RWPE2 (cell line): ENCODE measurements around the gene TRIP13.

Experiments
- ATAC-seq: fragments of 200-7000 bp; cut with Tn5 transposase; 3 replicates; pipeline ENCODE4 v1.9.1; 2021; ENCODE audit warnings: low read depth
- DNase-seq: peaks from one replicate; pipeline ENCODE4 v3.0.0-alpha.2; 2020; ENCODE audit warnings: low spot score
- H3K27ac ChIP-seq: fragments of 450-650 bp; 2 replicates; pipeline ENCODE4 v1.5.1; 2017; ENCODE audit warnings: mild to moderate bottlenecking; ENCODE audit not compliant: poor library complexity, severe bottlenecking
- H3K27me3 ChIP-seq: fragments of 250-450 bp; sonication (Bioruptor Pico); 2 replicates; pipeline ENCODE4 v1.5.1; 2021; ENCODE audit warnings: mild to moderate bottlenecking, moderate library complexity; ENCODE audit not compliant: insufficient read depth, poor library complexity, severe bottlenecking
- H3K36me3 ChIP-seq: fragments of 250-450 bp; sonication (Bioruptor Pico); 2 replicates; pipeline ENCODE4 v1.5.1; 2020; ENCODE audit warnings: low read depth, mild to moderate bottlenecking, moderate library complexity
- H3K4me1 ChIP-seq: fragments of 250-450 bp; sonication (Bioruptor Pico); 2 replicates; pipeline ENCODE4 v1.5.1; 2021; ENCODE audit warnings: mild to moderate bottlenecking, moderate library complexity; ENCODE audit not compliant: insufficient read depth, poor library complexity, severe bottlenecking
- H3K4me3 ChIP-seq: fragments of 250-450 bp; sonication (Bioruptor Pico); 2 replicates; pipeline ENCODE4 v1.5.1; 2021; ENCODE audit warnings: mild to moderate bottlenecking, moderate library complexity; ENCODE audit not compliant: severe bottlenecking
- H3K9me3 ChIP-seq: fragments of 250-450 bp; sonication (Bioruptor Pico); 2 replicates; pipeline ENCODE4 v1.5.1; 2021; ENCODE audit warnings: mild to moderate bottlenecking, moderate library complexity; ENCODE audit not compliant: severe bottlenecking
- TF ChIP-seq, protein P1 (sequence below): fragments of 450-650 bp; IDR thresholded peaks from one replicate; pipeline ENCODE4 v1.5.1; 2017; ENCODE audit warnings: mild to moderate bottlenecking, moderate library complexity; ENCODE audit not compliant: poor library complexity, severe bottlenecking

TRIP13 gene

DNA sequence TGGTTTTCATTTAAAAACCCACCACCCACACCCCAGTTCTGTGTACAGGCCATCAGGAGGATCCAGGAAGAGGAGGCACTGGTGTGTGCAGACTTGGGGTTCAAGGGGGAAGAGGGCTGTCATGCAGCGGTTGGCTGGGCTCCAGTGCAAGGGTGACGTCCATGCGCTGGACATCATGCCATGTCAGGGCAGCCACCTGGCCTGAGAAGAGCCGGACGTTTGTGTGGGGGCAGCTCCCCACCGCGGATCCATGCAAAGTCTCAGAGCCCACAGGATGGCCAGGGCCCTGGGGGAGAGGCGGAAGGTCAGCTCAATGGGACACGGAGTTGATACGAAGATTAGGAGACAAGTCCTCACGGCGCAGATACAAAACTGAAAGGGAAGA lies 11.1 kb upstream of the TRIP13 start:
- Histone ChIP-seq H3K27me3 (no peaks in the 10 kb centered on the region), H3K27ac (no peak overlapping the region), H3K4me3 (no peak overlapping the region), H3K9me3 (no peaks in the 10 kb centered on the region), H3K4me1 (no peaks in the 10 kb centered on the region), H3K36me3 (peaks cover 79% of the 10 kb centered on the region)
- DNase-seq, result no peak
- ATAC-seq, result no peak
- TF ChIP-seq, protein P1, sequence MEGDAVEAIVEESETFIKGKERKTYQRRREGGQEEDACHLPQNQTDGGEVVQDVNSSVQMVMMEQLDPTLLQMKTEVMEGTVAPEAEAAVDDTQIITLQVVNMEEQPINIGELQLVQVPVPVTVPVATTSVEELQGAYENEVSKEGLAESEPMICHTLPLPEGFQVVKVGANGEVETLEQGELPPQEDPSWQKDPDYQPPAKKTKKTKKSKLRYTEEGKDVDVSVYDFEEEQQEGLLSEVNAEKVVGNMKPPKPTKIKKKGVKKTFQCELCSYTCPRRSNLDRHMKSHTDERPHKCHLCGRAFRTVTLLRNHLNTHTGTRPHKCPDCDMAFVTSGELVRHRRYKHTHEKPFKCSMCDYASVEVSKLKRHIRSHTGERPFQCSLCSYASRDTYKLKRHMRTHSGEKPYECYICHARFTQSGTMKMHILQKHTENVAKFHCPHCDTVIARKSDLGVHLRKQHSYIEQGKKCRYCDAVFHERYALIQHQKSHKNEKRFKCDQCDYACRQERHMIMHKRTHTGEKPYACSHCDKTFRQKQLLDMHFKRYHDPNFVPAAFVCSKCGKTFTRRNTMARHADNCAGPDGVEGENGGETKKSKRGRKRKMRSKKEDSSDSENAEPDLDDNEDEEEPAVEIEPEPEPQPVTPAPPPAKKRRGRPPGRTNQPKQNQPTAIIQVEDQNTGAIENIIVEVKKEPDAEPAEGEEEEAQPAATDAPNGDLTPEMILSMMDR, result no peak

DNA sequence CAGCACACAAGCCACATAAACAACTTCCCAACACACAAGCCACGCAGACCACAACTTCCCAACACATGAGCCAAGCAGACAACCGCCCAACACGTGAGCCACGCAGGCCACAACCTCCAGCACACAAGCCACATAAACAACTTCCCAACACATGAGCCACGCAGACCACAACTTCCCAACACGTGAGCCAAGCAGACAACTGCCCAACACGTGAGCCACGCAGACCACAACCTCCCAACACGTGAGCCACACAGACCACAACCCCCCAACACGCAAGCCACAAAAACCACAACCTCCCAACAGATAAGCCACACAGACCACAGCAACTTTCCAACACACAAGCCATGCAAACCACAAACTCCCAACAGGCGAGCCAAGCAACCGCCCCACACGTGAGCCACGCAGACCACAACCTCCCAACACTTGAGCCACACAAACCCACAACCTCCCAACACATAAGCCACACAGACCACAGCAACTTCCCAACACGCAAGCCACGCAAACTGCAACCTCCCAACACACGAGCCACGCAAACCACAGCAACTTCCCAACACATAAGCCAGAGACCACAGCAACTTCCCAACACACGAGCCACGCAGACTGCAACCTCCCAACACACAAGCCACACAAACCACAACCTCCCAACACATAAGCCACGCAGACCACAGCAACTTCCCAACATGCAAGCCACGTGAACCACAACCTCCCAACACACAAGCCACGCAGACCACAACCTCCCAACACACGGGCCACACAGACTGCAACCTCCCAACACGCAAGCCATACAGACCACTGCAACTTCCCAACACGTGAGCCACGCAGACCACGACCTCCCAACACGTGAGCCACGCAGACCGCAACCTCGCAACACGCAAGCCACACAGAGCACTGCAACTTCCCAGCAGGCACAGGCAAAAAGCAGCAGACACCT lies 10.2 kb upstream of the TRIP13 start:
- no peak for ATAC-seq
- no peak for DNase-seq
- TF ChIP-seq, protein P1, result no peak

DNA sequence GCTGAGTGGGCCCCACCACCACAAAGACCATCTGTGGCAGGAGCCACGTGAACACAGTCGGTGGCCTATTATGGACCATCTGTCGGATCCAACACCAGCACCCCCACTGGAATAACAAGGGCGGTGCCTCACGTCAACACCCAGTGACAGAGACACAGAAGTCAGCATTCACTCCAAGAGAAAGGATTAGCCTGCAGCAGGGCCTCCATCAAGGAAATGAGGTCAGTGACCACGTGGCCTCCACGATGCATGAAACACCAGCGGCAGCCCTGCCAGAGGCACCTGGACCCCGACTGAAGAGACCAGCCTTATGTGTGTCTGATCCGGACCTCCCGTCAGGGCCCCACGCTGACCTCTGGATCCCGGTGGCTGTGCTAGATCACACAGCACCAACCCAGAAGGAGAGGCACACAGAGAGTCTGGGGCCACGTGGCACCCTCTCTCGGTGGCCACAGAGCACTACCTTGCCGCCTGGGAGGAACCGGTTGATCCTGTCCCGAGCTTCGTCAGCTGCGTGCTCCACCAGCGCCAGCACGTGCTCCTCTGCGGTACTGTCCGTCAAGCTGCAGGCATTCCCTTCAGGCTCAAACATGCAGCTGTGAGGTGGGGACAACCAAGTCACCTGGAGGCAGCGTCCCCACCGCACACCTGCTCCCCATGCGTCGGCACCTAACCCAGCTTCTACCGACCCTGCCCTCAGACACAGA lies 9.1 kb upstream of the TRIP13 start:
- H3K27me3 ChIP-seq, result no peaks in the 10 kb centered on the region
- ATAC-seq (no peak), DNase-seq (no peak)
- no peaks in the 10 kb centered on the region for H3K9me3 ChIP-seq
- TF ChIP-seq, protein P1, result no peak
- H3K36me3 ChIP-seq, result peaks cover 82% of the 10 kb centered on the region
- no peaks in the 10 kb centered on the region for H3K4me1 ChIP-seq
- no peak overlapping the region for H3K27ac ChIP-seq
- H3K4me3 ChIP-seq, result no peak overlapping the region

More for the DNA sequence above, 10.2 kb upstream of the TRIP13 start:
- Histone ChIP-seq H3K4me3 (no peak overlapping the region), H3K9me3 (no peaks in the 10 kb centered on the region), H3K36me3 (peaks cover 79% of the 10 kb centered on the region), H3K4me1 (no peaks in the 10 kb centered on the region), H3K27me3 (no peaks in the 10 kb centered on the region), H3K27ac (no peak overlapping the region)

DNA sequence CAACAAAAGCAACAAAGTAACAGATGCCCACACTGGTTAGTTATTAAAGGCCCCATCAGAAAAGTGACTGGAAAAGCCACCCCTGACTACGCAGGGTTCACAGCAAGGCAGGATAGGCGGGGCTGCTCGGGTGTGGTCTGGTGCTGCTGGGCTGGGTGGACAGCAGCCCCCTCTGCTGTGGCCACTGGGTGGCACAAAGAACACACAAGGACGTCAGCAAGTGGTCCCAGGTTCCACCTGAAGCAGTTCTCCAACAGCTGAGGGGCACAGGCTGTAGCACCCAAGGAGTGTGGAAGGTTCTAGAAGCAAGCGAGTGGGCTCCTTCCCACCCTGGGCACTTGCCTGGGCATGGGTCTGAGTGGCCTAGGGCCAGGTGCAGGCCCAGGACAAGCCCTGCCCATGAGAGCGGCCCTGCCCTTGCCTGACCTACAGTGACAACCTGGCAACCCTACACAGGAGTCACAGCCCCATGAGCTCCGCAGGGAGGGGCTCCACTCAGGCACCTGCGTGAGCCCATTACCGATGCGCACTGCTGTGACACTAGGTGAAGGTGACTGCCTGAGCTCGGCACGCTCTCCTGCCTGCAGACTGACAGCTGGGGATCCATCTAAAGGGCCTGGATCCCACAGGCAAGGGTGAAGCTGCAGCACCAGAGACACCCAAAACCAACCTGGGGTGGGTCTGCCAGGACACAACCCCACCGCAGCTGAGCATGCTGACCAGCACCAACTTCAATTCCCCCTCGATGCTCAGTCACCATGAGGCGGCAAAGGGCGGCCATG lies 8.1 kb upstream of the TRIP13 start:
- H3K36me3 ChIP-seq, result peaks cover 91% of the 10 kb centered on the region
- H3K9me3 ChIP-seq, result no peaks in the 10 kb centered on the region
- H3K27ac ChIP-seq, result no peak overlapping the region
- H3K4me1 ChIP-seq, result no peaks in the 10 kb centered on the region
- ATAC-seq (no peak; the same call in 2 of the 3 replicates), DNase-seq (no peak)
- TF ChIP-seq, protein P1, result no peak
- H3K27me3 ChIP-seq, result no peaks in the 10 kb centered on the region
- H3K4me3 ChIP-seq, result no peak overlapping the region
